Epidermal melanocyte (primary cell): ENCODE measurements around the gene LRIG1.

ENCODE experiments used
- DNase-seq: peaks from one replicate; pipeline ENCODE4 v3.0.0; 2011; ENCODE audit warnings: low spot score; ENCODE audit not compliant: insufficient read length

Gene LRIG1

DNA sequence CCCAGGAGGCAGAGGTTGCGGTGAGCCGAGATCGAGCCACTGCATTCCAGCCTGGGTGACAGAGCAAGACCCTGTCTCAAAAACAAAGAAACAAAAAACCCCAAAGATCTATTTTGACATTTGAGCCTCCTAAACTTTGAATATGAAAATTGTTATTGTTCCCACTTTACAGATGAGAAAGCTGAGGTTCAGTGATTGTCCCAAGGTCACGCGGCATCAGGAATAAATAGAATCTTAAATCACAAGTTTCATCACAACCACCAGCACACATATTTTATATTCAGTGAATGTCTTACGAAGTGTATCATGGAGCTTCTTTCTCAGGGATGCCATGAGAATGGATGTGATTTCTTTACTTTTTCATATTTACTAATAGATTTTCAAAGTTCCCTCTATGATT lies 5.3 kb upstream of the LRIG1 start:
- DNase-seq: no peak

DNA sequence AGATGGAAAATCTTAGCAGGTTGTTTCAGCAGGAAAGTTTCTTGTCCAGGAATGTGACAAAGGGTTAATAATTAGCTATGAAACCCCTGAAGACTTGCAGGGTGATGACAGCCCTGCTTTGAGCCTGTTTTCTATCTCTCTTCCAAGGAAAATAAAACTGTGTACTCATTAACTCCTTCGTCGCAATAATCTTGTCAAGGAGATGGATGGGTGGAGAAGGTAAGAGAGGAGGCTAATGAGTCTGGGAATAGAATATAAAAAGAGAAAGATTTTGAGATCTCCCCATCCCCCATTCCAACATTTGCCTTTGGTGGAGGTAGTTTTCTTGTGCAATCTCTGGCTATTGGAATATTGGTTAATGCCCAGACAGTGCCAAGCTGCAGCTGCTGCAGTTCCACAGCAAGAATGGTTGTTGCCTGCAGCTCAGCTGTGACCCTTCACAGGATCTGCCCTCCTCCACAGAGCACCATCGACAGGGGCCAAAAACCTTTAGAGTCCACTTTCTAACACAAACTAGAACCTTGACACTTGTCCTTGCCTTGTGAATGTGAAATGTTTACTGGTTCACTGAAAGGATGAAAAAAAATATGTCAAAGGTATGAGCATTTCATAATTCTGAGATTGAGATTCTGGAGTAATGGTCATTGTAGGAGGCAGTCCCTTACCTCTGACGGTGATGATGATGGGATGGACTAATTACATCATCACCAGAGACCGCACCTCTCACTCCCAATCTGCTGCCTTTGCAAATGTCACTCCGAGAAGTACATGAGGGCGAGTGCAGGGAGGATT lies 4.2 kb upstream of the LRIG1 start:
- no peak for DNase-seq

GRCh38 chr3:66502981-66503380 lies 2.2 kb upstream of the LRIG1 start:
- no peak for DNase-seq

- DNase-seq: no peak
Measured at GRCh38 chr3:66502245-66502874, 1.5 kb upstream of the LRIG1 start.

GRCh38 chr3:66501483-66502244 lies 842 bp upstream of the LRIG1 start:
- DNase-seq: no peak

- no peak for DNase-seq
Measured at GRCh38 chr3:66499881-66500575, 794 bp downstream of the LRIG1 start.

- DNase-seq: no peak
Measured at GRCh38 chr3:66498687-66499621, 1.9 kb downstream of the LRIG1 start.

DNA sequence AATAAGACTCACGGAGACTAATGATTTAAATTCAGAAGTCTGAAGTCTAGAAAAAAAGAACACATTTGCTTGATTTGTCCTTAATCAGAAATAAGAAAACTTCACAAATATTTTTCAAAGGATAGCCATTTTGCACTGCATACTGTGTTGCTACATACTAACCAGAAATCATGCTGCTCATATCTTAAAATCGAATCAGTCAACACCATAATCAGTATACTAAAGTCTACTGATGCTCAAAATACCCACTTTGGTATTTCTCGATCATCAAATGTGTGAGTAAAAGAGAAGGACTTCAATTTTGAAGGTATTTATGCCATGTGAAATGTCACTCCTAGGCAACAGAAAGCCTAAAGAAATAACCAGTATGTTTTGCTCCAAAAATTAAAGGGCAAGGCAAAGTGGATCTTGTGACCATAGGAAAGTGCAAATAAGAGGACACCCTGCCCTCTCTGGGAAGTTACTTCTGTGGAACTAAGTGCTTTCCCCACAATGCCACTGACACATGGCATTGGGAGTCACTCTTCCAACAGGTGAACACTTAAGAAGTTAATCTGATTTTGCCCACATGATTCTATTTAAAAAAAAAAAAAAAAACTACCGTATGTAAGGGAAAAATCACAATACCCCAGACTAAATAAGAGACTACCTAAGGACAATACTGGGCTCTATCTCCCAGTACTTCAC lies 2.7 kb downstream of the LRIG1 start:
- DNase-seq: no peak

DNA sequence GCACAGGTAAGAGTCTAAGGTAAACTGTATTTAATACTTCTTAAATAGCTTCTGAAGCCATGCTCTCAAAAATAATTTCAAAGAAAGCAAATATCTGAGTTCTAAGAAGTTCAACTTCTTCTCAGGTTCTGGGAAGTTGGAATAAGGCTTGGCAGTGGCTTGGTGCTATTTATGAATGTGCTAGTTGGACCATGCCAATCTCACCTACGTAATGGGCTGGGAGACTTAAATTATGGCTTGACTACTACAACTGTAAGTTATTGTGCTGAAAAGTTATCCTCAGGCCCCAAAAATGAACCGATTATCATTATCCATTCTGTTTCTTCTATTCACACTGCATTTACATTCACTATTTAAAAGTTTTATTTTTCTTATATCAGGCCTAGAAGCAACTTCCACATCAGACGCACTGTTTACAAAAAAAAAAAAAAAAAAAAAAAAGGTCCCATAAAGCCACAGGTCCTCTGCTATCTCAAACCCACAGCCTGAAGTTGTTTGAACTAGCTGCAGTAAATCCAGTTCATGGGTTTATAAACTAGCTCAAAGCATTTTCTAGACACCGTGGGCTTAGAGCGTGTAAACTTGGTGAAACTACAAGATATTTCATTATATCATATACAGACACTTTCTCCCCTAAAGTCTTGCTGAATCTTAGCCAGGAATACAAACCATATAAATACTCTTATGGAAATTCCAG lies 3.4 kb downstream of the LRIG1 start:
- DNase-seq: no peak

- no peak for DNase-seq
Measured at GRCh38 chr3:66496746-66497145, 4.1 kb downstream of the LRIG1 start.

DNA sequence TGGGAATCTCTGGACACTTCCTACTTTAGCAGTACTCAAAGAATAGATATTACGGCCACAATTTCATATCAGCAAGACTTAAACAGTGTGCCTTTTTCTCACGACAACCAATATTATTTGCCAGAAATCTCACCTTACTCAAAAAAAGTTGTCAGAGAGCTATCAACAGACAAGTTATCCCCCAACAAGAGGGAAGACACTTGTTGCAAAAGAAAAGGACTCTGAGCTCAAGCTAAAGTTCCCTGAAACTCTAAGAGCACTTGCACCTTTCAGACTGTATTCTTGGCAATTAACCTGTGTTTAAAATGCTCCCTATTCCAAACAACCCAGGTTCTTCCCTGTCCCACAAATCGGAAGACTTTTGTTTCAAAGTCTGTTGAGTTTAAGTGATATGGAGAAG lies 4.5 kb downstream of the LRIG1 start:
- DNase-seq: no peak

DNA sequence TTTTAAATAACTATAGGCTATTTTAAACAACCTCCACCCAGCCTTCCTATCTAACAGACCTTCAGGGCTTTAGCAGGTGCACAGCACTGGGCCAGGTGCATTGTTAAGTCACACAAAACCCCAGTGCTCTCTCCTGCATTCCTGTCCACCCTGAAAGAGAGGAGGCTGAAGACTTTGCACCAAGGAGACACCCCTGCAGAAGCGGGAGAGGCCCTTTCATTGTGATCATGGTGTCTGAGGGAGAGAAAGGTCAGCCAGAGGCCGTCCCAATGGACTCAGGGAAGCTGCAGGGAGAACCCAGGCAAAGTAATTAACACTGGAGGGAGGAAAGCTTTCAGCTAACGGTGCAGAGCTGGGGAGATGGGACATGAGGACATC lies 5.2 kb downstream of the LRIG1 start:
- no peak for DNase-seq

- DNase-seq: no peak
Measured at GRCh38 chr3:66494959-66495667, 5.7 kb downstream of the LRIG1 start.

DNA sequence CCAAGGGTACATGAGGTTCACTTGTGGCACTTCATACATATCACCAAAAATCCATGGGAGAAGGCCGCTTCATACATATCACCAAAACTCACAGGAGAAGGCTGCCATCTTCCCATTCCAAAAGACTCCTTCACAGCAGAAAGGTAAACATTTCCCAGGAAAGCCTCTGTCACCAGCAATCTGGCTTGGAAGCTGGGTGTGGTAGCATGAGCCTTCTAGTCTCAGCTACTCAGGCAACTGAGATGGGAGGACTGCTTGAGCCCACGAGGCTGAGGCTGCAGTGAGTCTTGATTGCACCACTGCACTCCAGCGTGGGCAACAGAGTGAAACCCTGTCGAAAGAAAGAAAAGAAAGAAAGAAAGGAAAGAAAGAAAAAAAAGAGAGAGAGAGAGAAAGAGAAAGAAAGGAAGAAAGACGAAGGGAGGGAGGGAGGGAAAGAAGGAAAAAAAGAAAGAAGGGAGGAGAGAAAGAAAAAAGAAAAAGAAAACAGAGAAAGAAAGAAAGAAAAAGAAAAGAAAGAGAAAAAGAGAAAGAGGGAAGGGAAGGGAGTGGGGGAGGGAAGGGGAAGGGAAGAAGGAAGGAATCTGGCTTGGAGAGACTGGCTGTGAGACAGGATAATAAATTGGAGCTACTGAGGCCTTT lies 7.2 kb downstream of the LRIG1 start:
- DNase-seq: no peak

- no peak for DNase-seq
Measured at GRCh38 chr3:66492672-66493071, 8.2 kb downstream of the LRIG1 start.

DNA sequence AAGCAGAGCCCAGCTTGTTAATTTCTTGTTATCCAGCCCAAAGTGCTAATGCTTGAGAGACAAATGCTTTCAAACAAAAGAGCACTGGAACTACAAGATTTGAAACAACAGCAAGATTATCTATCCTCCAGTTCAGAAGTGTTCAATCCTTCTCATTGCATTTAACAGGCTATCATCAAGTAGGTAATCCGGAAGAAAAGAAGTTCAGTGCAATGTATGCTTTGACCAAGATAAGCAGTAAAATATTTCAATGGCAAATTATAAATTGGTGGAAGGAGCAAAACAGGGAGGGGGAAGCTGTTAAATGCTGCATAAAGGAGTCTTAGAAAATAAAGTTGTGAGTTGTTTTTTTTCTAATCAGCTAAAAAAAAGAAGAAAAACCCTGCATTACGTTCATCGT lies 8.8 kb downstream of the LRIG1 start:
- no peak for DNase-seq

GRCh38 chr3:66490984-66491383 lies 9.8 kb downstream of the LRIG1 start:
- no peak for DNase-seq

DNA sequence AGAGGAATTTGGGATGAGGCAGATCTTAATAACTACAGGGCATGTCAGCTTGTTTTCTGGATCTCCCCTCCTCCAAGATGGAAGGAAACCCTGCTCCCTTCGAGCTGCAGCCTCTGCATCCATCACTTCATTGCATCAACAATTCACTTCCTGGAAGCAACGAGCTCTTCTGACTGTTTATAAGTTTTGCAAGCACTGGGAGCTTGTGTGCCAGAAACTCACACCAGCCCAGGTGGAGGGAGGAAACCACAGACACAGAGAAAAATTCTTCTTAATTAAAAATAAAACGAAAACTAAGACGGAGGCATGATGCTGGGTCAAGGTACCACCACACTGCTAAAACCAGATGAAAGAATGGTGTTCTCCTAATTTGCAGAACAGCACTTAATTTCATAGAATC lies 10.6 kb downstream of the LRIG1 start:
- no peak for DNase-seq
